Epidermal melanocyte (primary cell): ENCODE data around the gene GRIN2D.

Source experiments
- DNase-seq: peaks from one replicate; pipeline ENCODE4 v3.0.0; 2011; ENCODE audit warnings: low spot score; ENCODE audit not compliant: insufficient read length

Gene GRIN2D

GRCh38 chr19:48441360-48442050 lies 48.0 kb downstream of the GRIN2D start:
- DNase-seq = no peak

GRCh38 chr19:48442116-48443035 lies 48.9 kb downstream of the GRIN2D start:
- DNase-seq = no peak

DNA sequence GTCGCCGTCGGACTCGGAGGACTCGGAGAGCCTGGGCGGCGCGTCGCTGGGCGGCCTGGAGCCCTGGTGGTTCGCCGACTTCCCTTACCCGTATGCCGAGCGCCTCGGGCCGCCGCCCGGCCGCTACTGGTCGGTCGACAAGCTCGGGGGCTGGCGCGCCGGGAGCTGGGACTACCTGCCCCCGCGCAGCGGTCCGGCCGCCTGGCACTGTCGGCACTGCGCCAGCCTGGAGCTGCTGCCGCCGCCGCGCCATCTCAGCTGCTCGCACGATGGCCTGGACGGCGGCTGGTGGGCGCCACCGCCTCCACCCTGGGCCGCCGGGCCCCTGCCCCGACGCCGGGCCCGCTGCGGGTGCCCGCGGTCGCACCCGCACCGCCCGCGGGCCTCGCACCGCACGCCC lies 49.8 kb downstream of the GRIN2D start:
- no peak for DNase-seq
